ENCODE measurements around the gene CFHR1.
"Not testable (repeated sequence)": the region's sequence is repeated elsewhere in the genome, so short reads cannot be mapped to it uniquely, and the experiment has no call there.

DNA sequence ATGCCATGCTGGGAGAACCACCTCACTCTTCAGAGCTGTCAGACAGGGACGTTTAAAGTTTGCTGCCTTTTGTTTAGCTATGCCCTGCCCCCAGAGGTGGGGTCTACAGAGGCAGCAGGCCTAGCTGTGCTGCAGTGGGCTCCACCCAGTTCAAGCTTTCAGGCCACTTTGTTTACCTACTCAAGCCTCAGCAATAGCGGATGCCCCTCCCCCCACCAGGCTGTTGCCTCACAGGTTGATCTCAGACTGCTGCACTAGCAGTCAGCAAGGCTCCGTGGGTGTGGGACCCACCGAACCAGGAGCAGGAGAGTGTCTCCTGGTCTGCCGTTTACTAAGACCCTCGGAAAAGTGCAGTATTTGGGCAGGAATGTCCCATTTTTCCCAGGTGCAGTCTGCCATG, 2.1 kb upstream of the CFHR1 start:
- TF ChIP-seq, protein P1, sequence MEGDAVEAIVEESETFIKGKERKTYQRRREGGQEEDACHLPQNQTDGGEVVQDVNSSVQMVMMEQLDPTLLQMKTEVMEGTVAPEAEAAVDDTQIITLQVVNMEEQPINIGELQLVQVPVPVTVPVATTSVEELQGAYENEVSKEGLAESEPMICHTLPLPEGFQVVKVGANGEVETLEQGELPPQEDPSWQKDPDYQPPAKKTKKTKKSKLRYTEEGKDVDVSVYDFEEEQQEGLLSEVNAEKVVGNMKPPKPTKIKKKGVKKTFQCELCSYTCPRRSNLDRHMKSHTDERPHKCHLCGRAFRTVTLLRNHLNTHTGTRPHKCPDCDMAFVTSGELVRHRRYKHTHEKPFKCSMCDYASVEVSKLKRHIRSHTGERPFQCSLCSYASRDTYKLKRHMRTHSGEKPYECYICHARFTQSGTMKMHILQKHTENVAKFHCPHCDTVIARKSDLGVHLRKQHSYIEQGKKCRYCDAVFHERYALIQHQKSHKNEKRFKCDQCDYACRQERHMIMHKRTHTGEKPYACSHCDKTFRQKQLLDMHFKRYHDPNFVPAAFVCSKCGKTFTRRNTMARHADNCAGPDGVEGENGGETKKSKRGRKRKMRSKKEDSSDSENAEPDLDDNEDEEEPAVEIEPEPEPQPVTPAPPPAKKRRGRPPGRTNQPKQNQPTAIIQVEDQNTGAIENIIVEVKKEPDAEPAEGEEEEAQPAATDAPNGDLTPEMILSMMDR (conservative IDR thresholded peaks at IDR 0.05), result not testable (repeated sequence)
- TF ChIP-seq ZFX (IDR thresholded peaks at IDR 0.05), result not testable (repeated sequence)
